Activated CD4-positive, alpha-beta T cell treated with anti-CD3 and anti-CD28 coated beads for 24 hours (primary cell): Measurements from ENCODE around the gene RGS16.

Experiments
- DNase-seq, 2 donors: peaks; one replicate each; pipeline ENCODE4 v3.0.0-alpha.2; 2020; ENCODE audit warnings: low read depth in 2 of 2

Gene RGS16

GRCh38 chr1:182580736-182581135 lies 23.5 kb downstream of the RGS16 start:
- no peak for DNase-seq

GRCh38 chr1:182575540-182576149 lies 28.5 kb downstream of the RGS16 start:
- DNase-seq = no peak

DNA sequence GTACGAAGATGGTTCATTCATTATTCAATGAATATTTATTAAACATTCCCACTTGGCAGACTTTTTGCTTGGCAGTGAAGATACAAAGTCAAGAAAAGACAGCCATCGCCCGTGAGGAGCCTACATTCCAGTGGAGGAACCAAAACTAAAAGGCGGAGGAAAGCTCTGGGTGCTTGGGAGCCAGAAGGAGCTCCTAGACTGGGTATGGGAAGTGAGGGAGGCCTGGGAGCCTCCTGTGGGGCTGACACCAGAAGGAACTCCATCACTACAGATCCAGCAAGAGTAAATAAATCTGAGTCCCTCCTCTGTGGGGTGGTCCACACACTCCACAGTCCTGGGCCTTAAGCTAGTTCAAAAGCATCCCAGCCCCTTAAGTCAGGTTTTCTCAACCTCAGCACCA lies 30.0 kb downstream of the RGS16 start:
- DNase-seq = no peak

DNA sequence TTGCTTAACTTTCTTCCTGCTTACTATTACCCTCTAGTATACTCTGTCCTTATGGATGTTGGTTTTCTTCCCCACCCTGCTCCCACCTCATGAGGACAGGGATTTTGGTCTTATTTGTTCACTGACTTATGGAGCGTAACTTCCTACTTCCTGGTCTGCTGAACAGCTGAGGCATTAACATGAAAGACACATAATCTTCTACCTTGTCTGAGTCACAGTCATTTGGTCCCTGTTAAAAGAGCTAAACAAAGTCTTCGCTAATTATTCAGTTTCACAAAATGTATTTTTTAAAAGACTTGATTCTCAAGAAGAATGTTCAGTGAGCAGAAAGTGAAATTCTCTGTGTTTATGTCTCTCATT lies 33.6 kb downstream of the RGS16 start:
- DNase-seq = no peak

GRCh38 chr1:182569939-182570610 lies 34.1 kb downstream of the RGS16 start:
- no peak for DNase-seq

- DNase-seq = no peak
Measured at GRCh38 chr1:182568647-182569284, 35.4 kb downstream of the RGS16 start.

DNA sequence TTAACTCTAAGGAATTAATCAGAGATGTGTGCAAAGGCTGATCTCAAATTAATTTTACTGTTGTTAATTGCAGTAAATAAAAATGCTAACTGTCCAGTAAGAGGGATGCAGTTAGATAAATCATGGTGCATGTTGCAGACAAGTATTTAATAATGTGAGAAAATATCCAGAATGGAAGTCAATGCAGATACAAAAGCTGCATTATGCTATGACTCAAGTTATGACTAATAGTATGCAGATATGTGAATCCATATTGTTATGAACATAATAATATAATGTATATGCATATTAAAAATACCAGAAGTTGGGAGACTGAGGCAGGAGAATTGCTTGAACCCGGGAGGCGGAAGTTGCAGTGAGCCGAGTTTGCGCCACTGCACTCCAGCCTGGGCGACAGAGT lies 36.6 kb downstream of the RGS16 start:
- no peak for DNase-seq

GRCh38 chr1:182565537-182565936 lies 38.7 kb downstream of the RGS16 start:
- no peak for DNase-seq

DNA sequence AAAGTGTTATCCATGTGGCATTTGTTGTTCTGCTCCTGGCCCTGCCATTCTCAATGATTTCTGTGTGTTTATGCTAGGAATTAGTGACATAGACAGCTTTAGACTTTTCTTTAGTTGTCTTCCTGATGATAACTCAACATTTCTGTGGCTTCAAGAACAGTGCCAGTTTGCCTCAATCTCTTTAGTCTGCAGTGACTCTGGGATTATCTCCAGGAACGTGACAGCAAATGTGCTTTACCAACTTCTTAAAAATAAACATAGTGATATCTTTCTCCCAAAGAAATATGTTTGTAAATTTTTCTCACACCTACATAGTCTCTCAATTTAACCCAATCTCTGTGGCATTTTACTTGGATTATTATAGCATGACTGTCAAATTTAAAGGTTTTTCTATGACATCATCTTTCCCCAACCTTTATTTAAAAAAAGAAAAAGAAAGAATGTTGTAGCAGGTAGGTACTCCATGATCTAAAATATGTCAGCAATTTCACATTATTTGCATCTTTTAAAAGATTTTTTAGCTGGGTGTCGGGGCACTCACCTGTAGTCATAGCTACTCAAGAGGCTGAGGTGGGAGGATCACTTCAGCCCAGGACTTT lies 39.7 kb downstream of the RGS16 start:
- DNase-seq = no peak

DNA sequence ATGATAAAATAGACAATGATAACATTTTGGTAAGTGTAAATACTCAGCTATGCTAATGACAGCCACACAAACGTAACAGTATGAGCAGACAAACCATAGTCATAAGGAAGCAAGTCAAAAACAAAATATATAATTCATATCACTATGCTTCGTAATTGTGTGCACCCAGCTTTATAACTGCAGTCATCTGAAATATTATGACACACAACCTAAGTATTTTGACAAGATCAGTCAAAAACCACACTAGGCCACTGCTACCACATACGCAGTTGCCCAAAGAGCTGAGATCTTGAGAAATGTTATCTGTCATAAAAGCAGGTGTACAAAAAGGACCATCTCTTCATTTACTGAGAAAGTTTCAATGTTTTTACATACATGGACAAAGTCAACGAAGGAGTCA lies 41.1 kb downstream of the RGS16 start:
- DNase-seq = no peak

- DNase-seq = no peak
Measured at GRCh38 chr1:182561456-182561855, 42.7 kb downstream of the RGS16 start.

GRCh38 chr1:182560392-182560984 lies 43.7 kb downstream of the RGS16 start:
- no peak for DNase-seq

- no peak for DNase-seq
Measured at GRCh38 chr1:182556279-182556678, 47.9 kb downstream of the RGS16 start.

GRCh38 chr1:182555493-182555892 lies 48.7 kb downstream of the RGS16 start:
- no peak for DNase-seq

DNA sequence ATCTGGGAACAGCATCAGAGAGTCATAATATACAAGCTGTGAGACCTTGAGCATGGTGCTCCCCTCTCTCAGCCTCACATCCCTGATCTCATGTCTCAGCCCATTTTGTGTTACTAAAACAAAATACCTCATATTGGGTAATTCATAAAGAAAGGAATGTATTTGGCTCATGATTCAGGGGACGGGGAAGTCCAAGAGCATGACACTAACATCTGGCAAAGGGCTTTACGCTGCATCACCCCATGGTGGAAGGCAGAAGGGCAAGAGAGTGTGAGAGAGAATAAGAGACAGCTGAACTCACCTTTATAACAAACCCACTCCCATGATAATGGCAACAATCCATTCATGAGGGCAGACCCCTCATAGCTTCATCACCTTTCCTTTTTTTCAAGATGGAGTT lies 51.7 kb downstream of the RGS16 start:
- DNase-seq = no peak

- DNase-seq = no peak
Measured at GRCh38 chr1:182549811-182550210, 54.4 kb downstream of the RGS16 start.

DNA sequence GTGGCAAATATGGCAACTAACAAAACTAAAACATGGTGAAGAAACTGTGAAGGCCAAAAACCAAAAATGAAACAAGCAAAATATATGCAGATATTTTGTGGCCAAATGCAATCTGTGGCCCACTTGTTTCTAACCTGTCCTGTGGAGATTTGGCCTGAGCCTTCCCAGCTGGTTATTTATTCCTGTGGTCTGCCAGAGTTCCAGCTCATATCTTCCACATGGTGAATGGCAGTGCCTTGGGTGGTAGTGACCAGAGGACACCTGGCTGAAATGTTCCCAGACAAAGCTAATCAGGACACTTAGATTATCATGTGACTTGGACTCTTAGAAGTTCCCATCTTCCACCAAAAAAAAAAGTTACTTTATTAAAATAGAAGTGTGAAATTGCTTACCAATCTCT lies 54.8 kb downstream of the RGS16 start:
- DNase-seq = no peak
